Activated T-cell treated with anti-CD3 and anti-CD28 coated beads, Interleukin-2, amount 50 U/mL, for 48 hours (primary cell): ENCODE results near the gene WDFY4.

Experiments used
- DNase-seq, 2 experiments: peaks; one replicate each; pipeline ENCODE4 v3.0.0-alpha.2; 2020

Gene WDFY4

DNA sequence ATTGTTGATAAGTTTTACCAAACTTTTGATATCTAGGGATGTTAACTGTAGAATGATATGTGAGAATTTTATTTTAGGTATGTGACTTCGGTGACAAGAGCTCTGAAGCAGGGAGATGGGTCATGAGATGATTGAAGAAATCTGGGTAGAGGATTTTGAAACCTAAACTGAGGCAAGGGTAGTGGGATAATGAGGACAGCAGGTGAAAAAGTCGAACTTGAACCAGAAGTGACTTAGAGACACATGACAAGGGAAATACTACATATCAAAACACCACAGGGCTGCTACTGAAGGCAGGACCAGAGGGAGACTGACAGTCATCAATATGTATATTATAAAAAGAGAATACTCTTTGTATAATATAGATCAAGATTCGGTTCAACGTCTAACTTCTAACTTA, 113.2 kb downstream of the WDFY4 start:
- no peak for DNase-seq

DNA sequence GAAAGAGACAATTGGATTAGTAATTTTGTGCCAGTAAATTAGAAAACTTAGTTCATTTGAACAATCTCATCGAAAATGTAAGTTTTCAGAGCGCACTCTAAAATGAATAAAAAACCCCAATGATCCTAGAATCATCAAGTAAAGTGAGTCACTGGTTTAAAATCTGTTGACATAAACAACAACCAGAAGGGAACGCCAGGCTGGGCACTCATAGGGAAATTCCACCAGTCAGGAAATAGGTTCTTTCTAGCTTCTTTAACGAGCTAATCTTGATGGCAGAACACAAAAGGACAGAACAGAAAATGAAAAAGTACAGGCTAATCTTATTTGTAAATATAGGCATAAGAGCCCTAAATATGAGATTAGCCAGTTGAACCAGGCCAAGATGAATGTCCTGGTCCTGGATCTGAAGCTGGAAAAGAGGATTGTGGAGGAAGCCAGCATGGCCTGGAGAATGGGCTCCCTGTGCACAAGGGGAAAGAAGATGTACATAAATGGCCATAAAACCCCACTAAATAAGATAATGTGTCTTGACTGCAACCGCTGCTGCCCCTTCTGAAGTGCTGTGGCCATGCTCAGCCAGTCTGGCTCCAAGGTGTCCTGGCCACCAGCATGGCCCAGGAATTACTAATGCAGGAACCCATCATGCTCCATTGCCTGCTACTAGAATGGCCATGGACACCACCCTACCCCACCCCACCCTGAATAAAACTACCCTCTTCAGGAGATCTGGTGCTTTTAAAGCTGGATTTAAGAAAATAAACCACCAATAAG, 114.0 kb downstream of the WDFY4 start:
- DNase-seq, result no peak

DNA sequence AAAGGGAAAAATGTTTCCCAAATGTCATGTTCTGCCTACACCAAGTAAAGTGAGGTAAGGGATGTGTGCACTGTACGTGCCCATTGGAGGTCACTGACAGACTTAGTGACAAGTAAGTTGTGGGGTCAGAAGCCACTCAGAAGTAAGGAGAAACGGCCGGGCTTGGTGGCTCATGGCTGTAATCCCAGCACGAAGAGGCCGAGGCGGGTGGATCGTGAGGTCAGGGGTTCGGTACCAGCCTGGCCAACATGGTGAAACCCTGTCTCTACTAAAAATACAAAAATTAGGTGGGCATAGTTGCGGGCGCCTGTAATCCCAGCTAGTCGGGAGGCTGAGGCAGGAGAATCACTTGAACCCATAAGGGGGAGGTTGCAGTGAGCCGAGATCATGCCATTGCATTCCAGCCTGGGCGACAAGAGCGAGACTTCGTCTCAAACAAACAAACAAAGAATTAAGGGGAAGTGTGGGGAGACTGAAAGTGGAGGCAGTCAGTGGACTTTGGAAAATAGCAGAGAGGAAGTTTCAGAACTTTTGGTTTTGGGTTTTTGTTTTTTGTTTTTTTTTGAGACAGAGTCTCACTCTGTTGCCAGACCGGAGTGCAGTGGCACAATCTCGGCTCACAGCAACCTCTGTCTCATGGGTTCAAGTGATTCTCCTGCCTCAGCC, 114.8 kb downstream of the WDFY4 start:
- no peak for DNase-seq

DNA sequence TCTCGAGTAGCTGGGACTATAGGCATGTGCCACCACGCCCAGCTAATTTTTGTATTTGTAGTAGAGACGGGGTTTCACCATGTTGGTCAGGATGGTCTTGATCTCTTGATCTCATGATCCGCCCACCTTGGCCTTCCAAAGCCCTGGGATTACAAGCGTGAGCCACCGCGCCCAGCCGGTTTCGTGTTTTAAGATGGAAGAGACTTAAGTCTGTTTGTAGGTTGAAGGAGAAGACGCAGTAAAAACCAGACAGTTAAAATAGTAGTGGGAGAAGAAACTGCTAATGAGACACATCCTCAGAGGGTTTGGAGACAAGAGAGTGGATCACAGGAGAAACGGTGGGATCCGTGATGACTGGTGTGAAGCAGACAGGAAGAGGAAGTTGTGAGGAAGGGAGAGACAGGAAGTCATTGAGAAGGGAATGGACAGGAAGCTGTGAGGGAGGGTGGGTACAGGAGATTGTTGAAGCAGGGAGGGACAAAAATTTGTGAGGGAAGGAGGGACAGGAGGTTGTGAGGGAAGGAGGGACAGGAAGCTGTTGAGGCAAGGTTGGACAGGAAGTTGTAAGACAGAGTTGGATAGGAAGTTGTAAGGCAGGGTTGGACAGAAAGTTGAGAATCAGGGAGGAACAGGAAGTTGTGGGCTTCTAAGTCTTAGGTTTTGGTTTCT, 115.5 kb downstream of the WDFY4 start:
- no peak for DNase-seq

DNA sequence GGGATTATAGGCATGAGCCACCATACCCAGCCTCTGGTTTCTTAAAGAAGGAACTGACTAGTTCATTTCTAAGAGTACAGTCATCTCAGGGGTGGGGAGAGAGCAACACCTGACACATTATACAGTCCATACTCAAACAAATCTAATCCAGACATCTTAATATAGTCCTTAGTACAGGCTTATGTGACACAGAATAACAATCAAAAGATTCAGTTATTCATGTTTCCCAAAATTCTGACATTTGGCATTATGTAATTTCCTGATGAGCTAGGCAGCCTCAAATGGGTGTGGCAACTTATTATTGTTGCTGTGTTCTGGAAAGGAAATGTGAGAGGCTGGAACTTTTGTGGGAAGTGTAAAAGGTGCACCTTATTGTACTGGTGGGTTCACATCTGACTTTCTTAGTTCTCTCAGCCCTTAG, 116.3 kb downstream of the WDFY4 start:
- DNase-seq, result no peak

DNA sequence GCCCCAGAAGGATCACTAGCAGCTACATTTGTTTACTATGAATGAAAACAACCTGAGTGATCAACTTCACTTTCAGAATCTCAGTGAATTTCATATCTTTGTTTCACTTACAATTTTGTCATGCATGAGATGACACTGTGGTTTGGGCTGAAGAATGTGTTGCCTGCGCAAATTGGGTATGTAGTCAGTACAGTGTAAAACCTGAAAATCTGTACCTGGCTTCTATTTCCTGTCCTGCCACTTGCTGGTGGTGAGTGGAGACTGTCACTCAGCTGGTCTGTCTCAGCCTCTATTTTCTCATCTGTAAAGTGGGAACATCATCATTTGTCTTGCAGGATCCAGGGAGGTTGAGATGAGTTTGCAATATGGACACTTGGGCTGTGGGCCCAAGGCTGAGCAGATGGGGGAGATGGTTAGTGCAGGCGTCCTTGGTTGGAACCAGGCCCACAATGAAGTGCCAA, 118.0 kb downstream of the WDFY4 start:
- DNase-seq, result no peak

DNA sequence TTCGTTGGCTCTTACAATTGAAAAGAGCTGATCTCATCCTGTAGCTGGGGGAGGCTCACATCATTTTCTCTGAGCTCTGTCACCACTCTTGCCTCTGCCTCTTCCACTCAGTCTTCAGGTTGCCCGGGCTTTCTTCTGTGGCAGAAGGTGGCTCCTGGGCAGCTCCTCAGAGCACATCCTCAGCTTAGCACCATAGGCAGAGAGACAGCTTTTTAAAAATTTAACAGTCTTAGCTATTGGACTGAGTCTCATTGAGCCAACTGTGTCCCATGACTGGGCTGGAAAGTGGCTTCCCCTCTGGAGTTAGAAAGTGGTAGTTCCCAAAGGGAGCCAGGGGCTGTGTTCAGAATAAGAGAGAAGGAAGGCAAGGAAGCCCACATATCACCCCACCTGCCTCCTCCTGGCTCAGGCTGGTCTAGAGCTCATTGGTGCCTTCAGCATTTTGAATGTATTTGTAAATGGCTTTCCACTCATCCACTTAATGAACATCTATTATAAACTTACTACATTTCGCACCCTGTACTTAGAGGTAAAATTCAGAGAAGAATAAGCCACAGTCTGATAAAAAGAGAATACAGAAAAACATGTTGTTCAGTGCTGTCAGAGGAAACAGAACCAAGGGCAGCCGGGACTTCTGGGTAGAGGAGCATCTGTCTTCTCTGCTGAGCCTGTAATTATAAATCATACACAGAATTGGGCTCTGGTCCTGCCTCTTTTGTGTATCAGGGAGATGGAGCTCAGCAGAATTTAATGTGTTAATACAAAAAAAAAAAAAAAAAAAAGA, 119.3 kb downstream of the WDFY4 start:
- no peak for DNase-seq

DNA sequence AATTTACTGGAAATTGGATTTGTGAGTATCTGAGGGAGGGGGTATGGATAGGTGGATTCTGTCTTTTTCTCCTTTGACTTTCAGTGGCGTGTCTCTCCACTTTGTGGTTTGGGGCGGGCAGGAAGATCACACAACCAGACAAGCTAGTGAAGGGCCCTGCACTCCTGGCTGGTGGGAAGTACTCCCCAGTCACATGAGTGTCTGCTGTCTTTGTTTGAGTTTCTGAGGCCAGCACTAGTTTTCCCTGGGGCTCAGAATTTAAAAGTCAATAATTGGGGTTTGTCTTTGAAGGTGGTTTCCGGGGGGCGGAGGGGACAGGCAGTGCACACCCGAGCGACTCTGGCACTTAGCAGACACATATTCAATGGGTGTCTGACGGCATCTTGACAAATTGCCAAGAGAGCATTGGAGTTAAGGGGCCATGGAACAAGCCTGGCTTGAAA, 120.1 kb downstream of the WDFY4 start:
- DNase-seq, result no peak

DNA sequence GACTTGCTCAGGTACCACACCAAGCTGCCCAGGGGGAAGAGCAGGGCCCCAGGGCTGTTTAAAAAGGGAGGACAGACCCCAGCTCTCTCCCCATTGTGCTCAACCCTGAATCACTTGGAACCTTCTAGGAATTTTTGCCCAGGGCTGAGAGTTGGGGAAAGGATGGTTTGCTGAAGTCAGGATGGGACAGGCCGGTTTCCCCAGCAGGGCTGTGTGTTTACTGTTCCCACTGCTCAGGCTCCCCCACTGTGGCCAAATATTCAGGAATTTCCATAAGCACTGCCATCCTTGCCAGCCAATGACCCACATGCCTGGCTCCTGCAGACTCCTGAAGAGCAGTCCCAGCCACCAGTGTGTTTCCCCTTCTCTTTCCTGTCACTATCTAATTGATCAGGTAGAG, 120.7 kb downstream of the WDFY4 start:
- no peak for DNase-seq

DNA sequence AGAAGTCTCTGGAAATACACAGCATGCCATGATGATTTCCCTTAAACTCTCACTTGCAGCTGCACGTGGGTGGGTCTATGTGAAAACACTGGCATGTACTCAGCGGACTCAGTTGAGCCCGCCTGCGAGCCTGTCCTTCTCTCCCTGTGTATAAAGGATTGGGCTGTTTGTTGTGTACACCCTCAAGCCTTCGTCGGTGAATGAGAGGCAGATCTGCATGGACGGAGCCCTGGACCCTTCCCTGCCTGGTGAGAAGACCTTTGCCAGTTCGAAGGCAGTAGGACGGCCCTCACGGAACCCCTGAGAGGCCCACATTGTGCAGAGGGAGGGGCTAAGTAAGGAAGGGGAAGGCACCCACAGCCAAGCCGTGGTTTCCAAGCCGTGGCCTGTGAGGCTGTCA, 121.2 kb downstream of the WDFY4 start:
- no peak for DNase-seq

DNA sequence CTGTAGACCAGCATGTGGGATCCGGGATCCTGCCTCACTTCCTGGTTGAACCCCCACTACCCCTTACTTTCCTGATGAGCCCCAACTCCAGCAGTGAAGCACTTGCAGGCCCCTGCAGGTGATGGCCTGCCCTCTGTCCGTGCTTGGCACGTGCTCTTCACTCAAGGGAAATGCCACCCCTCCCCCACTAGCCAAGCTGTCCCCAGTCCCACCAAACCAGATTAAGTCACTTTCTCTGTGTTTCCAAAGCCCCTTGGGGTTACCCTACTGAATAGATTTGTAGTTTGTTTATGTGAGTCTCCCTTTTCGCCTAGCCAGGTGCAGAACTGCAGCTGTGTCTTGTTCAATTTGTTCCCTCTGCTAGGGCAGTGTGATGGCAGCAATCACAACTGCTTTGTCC, 121.7 kb downstream of the WDFY4 start:
- DNase-seq, result no peak

DNA sequence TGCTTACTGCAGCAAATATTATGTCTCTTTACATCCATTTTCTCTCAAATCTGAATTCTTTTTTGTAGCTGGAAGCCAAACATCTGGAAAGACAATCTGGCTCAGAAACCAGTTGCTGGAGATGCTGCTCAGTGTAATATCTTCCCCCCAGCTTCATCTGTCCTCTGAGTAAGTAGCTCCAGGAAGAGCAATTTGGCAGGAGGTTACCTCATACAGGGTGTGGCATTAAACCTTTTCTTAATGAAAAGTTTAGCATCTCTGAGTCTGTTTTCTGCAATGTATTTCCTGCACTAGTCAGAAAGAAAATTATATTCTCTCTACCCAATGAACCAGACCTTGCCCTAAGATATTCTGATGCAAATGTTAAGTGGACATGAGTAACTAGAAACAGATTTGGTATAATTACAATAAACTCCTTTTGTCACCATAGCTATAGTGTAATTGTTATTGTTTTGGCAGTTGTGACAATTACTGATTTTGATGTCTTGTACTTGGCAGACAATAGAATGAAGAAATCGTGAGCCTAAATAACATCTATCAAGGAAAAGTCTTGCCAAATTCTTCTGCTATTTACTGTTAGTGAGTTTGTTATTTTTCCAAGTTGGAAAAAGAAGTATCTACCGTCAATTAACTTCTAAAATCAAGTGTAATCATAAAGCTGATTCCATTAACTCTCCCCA, 123.3 kb downstream of the WDFY4 start:
- no peak for DNase-seq

DNA sequence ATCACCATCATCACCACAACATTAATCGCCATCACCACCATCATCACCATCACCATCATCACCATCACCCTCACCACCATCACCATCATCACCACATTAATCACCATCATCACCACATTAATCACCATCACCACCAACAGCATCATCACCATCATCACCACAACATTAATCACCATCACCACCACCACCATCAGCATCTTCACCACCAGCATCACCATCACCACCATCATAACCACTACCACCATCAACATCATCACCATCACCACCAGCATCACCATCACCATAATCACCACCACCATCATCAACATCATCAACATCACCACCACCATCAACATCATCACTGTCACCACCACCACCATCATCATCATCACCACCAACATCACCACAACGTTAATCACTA, 124.6 kb downstream of the WDFY4 start:
- no peak for DNase-seq

DNA sequence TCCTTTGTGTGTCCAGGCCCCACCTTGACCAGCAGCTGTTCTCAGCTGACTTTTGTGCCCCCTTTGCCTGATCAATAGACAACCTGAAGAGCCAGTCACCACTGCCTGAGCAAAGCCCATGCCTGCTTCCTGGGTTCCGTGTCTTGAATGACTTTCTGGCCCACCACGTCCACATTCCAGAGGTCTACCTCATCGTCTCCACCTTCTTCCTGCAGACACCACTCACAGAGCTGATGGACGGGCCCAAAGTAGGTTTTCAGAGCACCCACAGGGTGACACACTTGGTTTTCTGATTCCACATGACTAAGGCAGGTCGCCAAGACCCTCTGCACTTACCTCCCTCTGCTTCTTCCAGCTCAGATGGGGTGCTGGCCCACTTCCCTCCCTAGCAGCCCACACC, 126.8 kb downstream of the WDFY4 start:
- DNase-seq, result no peak

DNA sequence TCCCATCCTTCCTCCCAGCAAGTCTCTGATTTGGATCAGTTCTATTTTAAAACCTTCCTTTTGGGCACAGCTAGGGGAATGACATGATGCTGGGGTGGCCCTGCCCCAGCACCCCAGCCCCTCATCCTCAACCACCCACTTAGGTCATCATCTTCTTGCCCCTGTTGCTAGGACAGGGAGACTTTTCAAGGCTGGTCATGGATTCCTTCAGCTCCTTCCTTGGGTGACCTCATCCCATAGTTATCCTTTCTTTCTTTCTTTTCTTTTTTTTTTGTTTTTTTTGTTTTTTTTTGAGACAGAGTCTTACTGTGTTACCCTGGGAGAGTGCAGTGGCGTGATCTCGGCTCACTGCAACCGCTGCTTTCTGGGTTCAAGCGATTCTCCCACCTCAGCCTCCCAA, 127.2 kb downstream of the WDFY4 start:
- DNase-seq, result no peak

DNA sequence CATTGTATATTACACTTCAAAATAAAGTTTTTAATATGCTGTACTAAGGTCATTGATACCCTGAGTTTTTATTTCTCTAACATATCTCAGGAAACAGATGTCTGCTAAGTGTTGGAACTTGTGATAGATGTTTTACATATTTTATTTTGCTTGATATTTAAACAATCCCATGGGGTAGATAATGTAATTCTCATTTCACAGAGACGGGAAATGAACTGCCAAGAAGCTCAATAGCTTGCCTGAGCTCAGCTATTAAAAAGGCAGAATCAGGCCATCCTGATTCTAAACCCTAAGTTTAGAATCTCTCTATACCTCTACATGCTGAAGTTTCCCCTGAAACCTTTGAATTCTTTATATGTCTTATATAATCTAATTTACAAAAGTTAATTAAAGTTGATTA, 128.6 kb downstream of the WDFY4 start:
- DNase-seq, result no peak

DNA sequence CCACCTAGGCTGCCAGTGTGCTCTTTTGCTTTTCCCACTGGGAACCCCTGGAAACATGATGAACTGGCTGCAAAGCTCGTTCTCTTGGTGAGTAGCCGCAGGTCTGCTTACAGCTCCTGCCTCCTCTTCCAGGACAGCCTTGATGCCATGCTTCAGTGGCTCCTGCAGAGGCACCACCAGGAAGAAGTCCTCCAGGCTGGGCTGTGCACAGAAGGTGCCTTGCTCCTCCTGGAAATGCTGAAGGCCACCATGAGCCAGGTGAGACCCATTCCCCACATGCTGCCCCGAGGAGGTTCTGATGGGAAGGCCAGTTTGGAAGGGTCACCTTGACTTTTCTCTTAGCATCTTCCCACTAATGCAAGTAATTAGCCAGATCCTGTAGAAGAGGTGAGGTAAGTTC, 129.2 kb downstream of the WDFY4 start:
- DNase-seq, result no peak

DNA sequence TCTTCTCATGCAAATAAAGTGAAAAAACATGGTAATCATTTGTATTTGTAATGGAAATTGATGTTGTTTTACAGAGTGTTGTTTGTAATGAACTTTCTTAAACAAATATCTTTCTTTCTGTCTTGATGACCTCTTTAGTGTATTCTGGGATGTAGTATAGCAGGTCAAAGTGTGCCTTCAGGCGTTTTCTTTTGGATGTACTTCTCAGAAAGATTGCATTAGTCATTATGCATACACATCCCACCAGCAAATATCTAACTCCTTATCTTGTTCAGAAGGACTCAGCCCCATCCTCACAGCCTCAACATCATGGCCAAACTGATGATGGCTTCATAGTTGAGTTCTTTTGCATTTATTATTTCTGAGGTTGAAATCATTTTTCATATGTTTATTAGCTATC, 130.3 kb downstream of the WDFY4 start:
- no peak for DNase-seq

DNA sequence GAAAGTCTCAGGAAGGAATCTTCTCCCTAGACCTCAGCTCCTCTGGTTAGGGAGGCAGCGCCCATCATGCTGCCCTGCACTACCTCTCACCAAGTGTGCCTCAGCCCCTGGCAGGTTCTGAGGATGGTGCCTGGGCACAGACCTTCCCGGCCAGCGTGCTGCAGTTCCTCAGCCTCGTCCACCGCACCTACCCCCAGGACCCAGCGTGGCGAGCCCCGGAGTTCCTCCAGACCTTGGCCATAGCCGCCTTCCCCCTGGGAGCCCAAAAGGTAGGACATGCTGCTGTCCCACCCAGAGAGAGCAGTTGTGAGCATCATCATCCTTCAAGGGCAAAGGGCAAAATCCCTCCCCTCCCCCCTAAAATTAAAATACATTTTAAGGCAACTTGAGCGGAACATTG, 132.5 kb downstream of the WDFY4 start:
- no peak for DNase-seq

DNA sequence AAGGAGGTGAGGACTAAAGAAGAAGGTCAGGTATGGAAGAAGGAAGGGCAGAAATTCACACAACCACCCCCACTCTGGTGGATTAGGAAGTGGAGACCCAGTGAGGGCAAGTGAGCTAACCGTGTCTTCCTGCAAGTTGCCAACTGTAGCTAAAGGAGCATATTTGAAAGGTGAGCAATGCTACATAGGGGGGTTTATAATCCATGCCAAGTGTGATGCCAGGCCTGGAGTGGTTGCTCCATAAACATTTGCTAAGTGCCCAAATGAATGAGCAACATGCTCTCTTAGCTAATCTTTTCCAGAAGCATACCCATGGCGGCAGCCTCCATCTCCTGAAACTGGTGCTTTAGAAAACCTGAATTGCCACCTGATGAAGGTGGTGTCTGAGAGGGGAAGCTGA, 133.4 kb downstream of the WDFY4 start:
- no peak for DNase-seq

DNA sequence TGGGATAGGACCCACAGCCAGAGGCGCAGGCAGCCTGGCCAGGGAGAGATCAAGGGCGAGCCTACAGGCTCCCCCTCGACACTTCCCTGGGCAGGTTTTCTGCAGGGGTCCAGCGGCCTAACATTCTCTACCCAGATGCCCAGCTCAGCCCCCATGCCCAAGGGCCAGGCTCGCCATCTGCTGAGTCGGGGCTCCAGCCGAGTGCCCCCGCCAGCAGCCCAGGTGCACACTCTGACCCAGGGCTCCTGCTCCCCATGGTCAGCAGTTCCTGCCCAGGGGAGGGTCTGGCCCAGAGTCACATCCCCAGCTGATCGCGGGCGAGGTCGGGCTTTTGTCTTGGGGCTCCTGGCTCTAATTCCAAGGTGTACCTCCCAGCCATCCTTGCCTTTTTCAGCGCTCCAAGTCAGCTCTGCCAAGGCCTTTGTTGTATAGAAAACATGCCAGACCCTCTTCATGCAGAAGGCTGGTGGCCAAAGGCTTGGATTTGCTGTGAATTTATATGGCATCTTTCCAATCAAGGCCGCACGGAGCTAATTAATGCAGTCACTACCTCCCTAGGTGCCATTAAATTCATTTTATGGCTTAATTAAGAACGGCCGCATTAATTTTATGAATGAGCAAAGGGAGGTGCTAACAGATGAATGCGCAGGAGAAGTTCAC, 134.3 kb downstream of the WDFY4 start:
- no peak for DNase-seq

DNA sequence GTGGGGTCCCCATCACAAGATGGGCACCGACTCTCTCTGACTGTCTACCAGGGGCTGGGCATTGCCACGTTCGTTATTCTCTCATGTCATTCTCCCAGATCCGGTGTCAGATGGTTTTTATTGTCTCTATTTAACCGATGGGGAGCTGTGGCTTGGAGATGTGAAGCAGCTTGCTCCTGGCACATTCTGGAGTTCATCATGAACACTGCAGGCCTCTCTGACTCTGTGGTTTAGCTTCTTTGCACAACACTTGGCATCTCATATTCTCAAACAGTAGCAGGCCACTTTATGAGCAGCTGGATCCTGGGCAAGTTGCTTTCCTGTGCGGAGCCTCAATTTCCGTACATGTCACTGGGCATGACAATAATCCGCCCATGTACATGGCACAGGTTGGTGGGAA, 135.1 kb downstream of the WDFY4 start:
- no peak for DNase-seq
